Cardiac septum (tissue), 1 donor: ENCODE results near the gene GSTA2. TPM values are rescaled to one million over a fixed set of nuclear protein-coding genes. Genes with fewer than 3 reads are reported as not detected.
"Not testable (repeated sequence)": the region's sequence is repeated elsewhere in the genome, so short reads cannot be mapped to it uniquely, and the experiment has no call there.

ENCODE experiments used
- DNase-seq: peaks from one replicate; pipeline ENCODE4 v3.0.0-alpha.2; 2020; ENCODE audit warnings: low spot score
- intact Hi-C: fragments of 100-400 bp; cut with DNase I; formaldehyde crosslinking; loops from one replicate; pipeline ENCODE4 v1.14.0; 2022
- long read RNA-seq: library from polyadenylated mRNA; unstranded; transcript quantifications from one replicate; pipeline ENCODE4 v2.0.0, GENCODE V29; 2021
- total RNA-seq: library from RNA; stranded (reverse); fragmentation: NEBNext Ultra II Directional; extraction: Animal tissue kit (Norgen Biotek cat#: 25700); gene quantifications from one replicate; pipeline ENCODE4 v1.2.1, GENCODE V29; 2021
- donor health status: DM: no; HTN: no; CAD: no.

Gene GSTA2
- not detected for total RNA-seq
- long read RNA-seq = 0 reads

DNA sequence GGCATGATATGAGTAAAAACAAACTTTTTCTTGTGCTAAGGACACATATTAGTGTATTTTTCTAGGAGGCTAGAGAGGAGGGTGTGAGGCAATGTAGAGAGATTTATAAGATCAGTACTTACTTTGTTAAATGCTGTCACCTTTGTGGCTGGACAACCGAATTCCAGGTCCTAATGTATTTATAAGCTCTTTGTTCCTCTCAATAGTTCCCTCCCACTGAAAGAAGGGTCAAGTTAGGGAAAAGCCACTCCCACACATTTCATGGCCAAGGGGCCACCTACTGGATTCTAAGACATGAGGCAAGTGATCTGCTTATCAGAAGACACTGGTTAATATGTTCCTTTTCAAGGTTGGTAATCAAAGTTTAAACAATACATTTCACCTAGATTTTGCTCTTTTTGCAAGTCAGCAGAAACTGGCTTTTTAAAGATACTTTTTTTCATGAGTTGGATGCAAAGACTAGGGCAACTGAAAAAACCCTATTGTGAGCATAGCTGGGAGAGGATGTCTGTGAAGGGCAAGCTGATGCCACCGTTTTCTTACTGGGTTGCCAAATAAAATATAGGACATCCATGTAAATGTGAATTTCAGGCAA lies at the start of gene GSTA2:
Gene GSTA2, minus strand, starts transcription at position 154 of the 595 bp plus-strand sequence. CDS start 5,528 bp downstream, outside the sequence.
- intact Hi-C loops, DNase-seq: not testable (repeated sequence)

DNA sequence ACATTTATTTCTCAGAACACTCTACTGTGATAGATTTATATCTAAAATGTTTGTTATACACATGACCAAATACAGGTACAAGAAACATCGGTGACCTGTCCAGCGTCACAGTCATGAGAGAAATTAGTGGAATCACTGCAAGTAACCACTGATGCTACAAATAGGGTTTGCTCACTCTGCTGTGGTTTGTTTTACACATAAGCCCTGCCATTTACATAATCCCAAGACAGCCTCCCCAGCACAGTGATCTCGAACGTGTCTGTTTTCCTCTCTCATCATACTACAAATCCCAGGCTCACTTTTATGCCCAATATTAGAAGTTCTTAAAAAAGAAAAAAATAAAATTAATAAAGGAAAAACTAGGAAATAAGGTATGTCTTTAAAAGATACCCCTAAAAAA lies 46.5 kb upstream of the GSTA2 start:
- intact Hi-C loops, DNase-seq: not testable (repeated sequence)

DNA sequence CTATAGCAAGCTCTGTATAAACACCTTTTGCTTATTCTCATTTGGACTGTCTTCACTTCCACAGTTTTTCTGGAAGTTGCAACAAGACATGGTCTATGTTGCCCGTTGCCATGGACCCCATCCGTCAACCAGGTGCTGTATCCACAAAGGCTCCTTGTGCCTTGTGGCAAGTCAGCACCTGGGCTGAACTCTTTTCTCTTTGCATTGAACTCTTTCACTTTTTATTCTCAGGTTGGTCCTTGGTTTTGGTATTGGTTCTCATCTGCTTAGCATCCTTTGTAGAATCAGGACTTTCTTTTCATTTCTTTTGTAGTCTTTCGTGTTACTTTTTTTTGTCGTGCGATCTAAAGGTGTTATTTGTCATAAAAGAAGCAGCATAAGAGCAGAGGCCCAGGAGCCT lies 45.4 kb upstream of the GSTA2 start:
- intact Hi-C loops = no loop called here
- DNase-seq = no peak

DNA sequence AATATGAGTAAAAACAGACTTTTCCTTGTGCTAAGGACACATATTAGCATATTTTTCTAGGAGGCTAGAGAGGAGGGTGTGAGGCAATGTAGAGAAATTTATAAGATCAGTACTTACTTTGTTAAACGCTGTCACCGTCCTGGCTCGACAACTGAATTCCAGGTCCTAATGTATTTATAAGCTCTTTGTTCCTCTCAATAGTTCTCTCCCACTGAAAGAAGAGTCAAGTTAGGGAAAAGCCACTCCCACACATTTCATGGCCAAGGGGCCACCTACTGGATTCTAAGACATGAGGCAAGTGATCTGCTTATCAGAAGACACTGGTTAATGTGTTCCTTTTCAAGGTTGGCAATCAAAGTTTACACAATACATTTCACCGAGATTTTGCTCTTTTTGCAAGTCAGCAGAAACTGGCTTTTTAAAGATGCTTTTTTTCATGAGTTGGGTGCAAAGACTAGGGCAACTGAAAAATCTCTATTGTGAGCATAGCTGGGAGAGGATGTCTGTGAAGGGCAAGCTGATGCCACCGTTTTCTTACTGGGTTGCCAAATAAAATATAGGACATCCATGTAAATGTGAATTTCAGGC lies 40.5 kb upstream of the GSTA2 start, which contains the start of gene GSTA1:
Gene GSTA1, minus strand, starts transcription at position 149 of the 588 bp plus-strand sequence. CDS start 4,549 bp downstream, outside the sequence.
- DNase-seq, intact Hi-C loops: not testable (repeated sequence)

DNA sequence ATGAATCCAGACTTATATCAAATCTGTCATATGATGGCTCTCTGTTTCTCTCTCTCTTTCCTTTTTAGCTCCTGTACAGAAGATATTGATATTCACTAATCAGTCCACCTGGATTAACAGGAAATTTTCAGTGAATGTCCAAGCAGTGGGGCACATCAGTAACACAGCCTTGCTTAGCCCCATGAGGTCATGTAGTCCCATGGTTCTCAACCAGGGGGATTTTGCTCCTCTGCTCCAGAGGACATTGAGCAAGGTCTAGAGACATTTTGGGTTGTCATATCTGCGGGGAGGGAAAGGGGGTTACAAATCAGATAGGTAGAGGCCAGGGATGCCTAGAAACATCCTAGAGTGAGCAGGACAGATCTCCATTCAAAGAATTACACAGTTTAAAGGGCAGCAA lies 39.5 kb upstream of the GSTA2 start:
- DNase-seq = no peak
- intact Hi-C loops = no loop called here

DNA sequence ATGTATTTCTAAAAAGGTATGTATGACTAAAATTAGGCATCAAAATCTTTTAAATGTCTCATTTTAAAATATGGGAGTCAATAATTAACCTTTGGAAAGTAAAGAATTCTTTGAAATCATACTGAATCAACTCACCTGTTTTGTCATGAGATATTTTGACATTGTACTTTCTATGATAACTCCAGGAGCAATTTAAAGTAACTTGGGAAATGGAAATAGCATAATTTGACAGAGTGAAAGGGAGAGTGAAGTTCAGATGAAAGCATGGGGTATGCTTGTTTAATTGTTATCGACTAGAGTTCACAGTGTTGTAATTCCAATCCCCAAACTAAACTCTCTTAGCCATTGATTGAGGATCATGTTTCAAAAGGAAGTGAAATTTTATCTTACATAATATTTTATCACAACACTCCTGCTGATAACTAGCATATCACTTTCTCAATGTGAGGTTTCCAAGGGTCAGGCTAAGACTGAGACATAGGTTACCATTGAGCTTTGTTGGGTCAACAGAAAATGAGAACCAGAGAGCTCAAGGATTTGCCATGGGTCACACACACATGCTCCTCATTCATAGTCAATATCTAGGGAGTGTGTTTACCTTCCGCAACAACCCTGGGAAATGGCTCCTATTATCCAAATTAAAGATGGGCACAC lies 38.0 kb upstream of the GSTA2 start:
- no peak for DNase-seq
- intact Hi-C loops = no loop called here

DNA sequence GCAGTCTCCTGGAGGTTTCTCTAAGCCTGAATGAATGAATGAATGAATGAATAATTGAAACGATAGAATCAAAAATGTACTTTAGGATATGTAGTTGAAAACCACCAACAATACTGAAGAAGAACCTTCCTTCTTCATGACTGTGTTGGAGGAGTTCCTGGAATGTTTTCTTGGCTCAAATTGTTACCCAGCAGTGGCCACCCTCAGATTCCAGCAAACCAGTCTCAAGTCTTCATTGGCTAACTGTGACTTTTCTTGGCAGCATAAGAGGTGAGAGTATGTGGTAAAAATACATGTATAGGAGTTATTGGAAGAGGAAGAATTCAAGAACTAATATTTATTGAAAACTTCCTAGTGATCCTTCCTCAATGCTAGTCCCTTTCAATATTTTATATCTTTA lies 36.0 kb upstream of the GSTA2 start:
- DNase-seq, intact Hi-C loops: not testable (repeated sequence)

DNA sequence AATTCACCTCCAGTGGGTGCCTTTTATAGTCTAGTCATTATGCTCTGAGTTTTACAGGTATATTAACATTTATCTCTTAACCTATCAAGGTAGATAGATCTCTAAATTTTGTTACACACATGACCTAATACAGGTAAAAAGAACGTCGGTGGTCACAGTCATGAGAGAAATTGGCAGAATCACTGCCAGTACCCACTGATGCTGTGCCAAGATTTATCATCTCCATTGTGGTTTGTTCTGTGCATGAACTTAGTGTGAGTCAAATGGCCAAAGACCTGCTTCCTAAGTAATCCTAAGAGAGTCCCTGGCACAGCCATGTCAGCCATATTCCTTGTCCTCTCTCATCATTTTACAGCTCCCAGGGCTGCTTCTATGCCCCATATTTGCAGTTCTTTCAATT lies 31.1 kb upstream of the GSTA2 start:
- DNase-seq, intact Hi-C loops: not testable (repeated sequence)

DNA sequence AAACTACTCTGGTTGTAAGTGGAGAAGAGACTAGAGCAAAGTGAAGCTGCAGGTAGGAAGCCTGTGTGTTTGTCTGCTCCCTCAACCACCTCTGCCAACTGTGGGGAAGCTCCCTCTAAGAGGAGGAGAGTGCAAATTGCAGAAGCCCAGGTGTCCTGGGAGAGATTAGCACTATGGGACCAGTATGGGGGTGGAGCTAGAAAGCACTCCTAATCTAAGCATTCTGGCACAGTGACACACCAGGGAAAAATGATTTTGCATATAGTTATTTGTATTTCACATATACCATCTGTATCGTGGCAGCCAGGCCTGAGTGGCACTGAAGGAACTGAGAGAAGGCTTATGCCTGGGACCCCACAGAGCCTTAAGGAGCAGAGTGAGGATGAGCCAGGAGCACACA lies 27.6 kb upstream of the GSTA2 start:
- intact Hi-C loops = no loop called here
- DNase-seq = no peak

DNA sequence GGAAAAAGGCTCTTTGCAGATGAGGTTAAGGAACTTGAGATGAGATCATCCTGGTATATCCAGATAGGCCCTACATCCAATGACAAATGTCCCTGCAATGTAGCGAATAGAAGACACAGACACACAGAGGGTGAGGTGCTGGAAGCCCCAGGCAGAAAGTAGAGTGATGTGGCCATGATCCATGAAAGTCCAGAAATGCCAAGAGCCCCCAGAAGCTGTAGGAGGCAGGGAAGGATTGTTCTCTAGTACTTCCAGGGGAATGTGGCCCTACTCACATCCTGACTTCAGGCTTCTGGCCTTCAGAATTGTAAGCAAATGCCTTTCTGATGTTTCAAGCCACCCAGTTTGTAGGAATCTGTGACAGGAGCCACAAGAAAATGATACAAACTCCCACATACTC lies 26.4 kb upstream of the GSTA2 start:
- DNase-seq, intact Hi-C loops: not testable (repeated sequence)

DNA sequence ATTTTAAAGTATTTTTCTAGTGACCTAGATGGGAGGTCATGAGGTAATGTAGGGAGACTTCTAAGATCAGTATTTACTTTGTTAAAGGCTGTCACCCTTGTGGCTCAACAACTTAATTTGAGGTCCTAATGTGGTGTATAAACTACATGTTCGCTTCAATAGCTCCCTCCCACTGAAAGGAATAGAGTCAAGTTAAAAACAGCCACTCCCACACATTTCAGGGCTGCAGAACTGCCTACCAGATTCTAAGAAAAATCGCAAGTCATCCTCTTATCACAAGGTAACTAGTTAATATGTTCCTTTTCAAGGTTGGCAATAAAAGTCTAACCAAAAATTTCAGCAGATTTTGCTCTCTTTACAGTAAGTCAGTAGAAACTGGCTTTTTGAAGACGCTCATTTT lies 25.2 kb upstream of the GSTA2 start:
- intact Hi-C loops = no loop called here
- DNase-seq = no peak

DNA sequence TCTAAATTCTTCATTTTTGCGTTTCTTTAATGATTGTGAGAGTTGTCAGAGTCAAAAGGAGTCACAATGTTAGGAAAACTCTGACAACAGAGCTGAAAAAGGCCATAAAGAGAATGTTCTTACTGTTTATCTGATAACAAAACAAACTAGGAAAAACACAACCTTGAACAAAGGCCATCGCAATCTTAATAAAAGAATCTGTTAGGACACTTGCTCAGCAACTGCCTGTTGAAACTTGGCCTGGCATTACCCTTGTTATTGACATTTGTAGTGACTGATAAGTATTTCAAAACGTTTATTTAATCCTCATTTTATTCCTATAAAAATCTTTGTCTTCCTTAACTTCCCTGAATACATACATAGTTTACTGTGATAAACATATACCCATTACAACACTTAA lies 24.6 kb upstream of the GSTA2 start:
- intact Hi-C loops = no loop called here

DNA sequence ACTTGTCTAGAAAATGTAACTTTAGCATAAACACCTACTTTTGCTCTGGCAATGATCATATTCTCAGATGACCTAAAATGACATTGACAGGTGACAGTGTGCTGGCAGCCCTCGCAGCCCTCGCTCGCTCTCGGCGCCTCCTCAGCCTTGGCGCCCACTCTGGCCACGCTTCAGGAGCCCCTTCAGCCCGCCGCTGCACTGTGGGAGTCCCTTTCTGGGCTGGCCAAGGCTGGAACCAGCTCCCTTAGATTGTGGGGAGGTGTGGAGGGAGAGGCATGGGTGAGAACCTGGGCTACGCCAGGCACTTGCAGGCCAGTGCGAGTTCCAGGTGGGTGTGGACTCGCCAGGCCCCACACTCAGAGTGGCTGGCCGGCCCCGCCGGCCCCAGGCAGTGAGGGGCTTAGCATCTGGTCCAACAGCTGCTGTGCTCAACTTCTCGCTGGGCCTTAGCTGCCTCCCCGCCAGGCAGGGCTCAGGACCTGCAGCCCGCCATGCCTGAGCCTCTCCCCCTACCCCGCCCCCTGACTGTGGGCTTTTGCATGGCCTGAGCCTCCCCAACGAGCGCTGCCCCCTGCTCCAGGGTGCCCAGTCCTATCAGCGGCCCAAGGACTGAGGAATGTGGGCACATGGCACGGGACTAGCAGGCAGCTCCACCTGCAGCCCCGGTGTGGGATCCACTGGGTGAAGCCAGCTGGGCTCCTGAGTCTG lies 23.1 kb upstream of the GSTA2 start:
- DNase-seq = no peak
- intact Hi-C loops = no loop called here

More for the DNA sequence above, 24.6 kb upstream of the GSTA2 start:
- DNase-seq = no peak

DNA sequence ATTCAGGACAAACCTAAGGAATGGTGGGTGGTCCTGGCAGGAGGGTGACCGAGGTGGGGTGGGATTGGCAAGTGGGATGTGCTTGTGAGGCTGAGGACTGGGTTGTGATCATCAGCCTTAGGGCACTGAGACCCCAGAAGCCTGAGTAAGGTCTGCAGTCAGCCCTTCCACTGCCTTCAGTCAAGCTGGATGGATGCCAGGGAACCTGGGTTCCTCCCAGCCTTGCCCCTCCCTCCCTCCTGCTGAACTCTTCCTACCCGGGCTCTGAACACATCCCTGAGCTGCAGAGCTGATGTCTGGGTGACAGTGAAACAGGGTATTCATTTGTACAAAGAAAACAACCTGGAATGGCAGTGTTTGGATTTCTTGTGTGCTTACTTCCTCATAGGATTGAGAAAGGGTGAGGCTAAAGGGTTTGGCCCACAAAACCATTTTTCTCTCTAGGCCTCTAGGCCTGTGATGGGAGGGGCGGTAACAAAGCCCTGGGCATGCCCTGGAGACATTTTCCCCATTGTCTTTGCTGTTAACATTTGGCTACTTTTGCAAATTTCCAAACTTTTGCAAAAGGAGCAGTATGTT lies 19.5 kb upstream of the GSTA2 start:
- DNase-seq, intact Hi-C loops: not testable (repeated sequence)

DNA sequence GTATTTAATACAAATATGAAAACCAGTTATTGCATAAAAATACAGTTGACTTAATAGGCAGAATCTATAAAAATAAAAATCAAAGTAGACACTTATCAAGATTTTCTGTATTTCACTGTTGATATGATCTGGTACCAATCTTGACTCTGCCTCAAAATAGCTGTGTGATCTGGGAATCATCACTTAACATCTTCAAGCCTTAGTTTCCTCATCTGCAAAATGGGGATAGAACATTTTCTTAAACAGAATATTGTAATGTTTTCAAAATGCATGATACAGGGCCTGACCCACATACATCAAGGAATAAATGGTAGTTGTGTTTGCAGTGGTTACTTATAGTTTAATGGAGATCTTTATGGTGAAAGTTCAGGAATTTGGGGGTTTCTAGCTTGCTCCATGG lies 18.9 kb upstream of the GSTA2 start:
- intact Hi-C loops, DNase-seq: not testable (repeated sequence)

DNA sequence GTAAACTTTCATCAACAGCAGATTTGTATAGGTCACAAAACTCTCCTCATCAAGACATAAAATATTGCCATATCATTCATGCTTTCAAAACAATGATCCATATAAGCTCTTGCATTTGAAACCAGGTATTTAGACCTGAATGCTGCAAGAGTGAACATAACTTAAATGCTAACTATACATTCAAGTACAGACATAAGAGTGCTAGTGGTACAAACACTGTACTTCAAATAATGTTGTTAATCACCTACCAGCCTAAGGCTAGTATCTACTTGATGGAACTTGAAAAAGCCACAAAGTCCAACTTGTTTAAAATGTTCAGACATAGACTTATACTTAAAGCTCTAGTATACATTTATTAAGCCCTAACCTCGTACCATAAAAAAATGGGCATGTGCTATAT lies 16.0 kb upstream of the GSTA2 start:
- intact Hi-C loops = no loop called here
- no peak for DNase-seq

DNA sequence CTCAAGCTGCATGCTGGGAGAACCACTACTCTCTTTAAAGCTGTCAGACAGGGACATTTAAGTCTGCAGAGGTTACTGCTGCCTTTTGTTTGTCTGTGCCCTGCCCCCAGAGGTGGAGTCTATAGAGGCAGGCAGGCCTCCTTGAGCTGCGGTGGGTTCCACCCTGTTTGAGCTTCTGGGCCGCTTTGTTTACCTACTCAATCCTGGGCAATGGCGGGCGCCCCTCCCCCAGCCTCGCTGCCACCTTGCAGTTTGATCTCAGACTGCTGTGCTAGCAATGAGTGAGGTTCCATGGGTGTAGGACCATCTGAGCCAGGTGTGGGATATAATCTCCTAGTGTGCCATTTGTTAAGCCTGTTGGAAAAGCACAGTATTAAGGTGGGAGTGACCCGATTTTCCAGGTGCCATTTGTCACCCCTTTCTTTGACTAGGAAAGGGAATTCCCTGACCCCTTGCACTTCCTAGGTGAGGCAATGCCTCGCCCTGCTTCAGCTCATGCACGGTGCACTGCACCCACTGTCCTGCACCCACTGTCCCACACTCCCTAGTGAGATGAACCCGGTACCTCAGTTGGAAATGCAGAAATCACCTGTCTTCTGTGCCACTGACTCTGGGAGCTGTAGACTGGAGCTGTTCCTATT lies 13.6 kb upstream of the GSTA2 start:
- intact Hi-C loops, DNase-seq: not testable (repeated sequence)

DNA sequence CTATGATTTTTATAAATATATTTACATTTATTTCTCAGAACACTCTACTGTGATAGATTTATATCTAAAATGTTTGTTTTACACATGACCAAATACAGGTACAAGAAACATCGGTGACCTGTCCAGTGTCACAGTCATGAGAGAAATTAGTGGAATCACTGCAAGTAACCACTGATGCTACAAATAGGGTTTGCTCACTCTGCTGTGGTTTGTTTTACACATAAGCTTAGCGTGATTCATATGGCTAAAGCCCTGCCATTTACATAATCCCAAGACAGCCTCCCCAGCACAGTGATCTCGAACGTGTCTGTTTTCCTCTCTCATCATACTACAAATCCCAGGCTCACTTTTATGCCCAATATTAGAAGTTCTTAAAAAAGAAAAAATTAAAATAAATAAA lies 6.1 kb upstream of the GSTA2 start:
- intact Hi-C loops, DNase-seq: not testable (repeated sequence)

DNA sequence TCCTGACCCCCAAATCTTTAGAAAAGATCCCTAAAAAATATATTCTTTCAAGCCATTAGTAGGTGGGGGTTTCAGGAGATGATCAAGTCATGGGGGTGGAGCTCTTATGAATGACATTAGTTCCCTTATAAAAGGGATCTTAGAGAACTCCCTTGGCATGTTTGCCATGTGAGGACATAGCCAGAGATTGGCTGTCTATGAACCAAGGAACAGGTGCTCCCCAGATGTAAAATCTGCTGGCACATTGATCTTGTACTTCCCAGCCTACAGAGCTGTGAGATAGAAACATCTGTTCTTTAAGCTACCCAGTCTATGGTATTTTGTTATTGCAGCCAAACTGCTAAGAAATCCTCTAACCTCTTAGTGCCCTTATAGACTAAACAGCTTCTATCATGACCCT lies 4.4 kb upstream of the GSTA2 start:
- intact Hi-C loops = not testable (repeated sequence)

More for the DNA sequence above, 4.4 kb upstream of the GSTA2 start:
- not testable (repeated sequence) for DNase-seq
